ENCODE results near the gene ADCY2. TPM values are rescaled to one million over a fixed set of nuclear protein-coding genes. Genes with fewer than 3 reads are reported as not detected.

The ADCY2 gene
- polyA plus RNA-seq, 4 donors, result 0.87 to 3.7 (median 2.2) TPM

- WGBS, 3 donors, result 63 to 84% (median 73%) methylated on average over 8 of the region's 8 CpGs
- Histone ChIP-seq H3K9me3 (ENCODE audit: control insufficient read depth in 2 of 2, insufficient read depth in 1 of 2, low read depth in 1 of 2, low read length in 1 of 2) (peaks cover 0 to 2% of the 10 kb centered on the region in 2 donors), H3K27me3 (ENCODE audit: control insufficient read depth in 3 of 3, insufficient read depth in 3 of 3, low read length in 3 of 3) (no peaks in the 10 kb centered on the region), H3K27ac (ENCODE audit: low read depth in 1 of 3, low read length in 2 of 3) (no peak overlapping the region), H3K36me3 (ENCODE audit: control insufficient read depth in 3 of 3, insufficient read depth in 2 of 3, low read depth in 1 of 3, low read length in 3 of 3) (no peaks in the 10 kb centered on the region), H3K4me3 (ENCODE audit: low read depth in 1 of 3, low read length in 3 of 3) (no peak overlapping the region), H3K4me1 (ENCODE audit: control insufficient read depth in 3 of 3, insufficient read depth in 2 of 3, low read depth in 1 of 3, low read length in 2 of 3) (no peaks in the 10 kb centered on the region)
- DNase-seq, result no peak
- FAIRE-seq, result no peak
These were observed 40.6 kb downstream of the ADCY2 start for GRCh38 chr5:7436521-7436920.

DNA sequence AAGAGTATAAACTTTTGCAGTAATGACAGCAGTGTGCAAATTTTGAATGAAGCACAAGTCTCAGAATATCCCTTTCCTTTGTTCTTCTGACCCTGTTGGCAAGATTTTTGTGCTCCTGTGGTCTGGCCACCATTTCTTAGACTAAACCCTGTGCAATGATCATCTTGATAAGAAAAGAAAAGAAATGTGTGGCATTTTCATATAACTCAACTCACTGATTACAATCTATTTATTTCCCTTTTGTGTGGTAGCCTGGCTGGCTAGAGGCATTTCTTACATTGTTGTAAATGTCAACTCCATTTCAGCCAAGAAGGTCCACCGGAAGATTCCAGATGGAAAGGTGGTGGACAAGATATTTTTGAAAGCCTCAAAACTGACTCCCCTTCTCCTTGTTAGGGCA is 41.9 kb downstream of the ADCY2 start:
- WGBS, 3 donors, result 89 to 95% (median 91%) methylated on average over 1 of the region's 1 CpG
- Histone ChIP-seq H3K9me3 (ENCODE audit: control insufficient read depth in 2 of 2, insufficient read depth in 1 of 2, low read depth in 1 of 2, low read length in 1 of 2) (peaks cover 0 to 2% of the 10 kb centered on the region in 2 donors), H3K4me1 (ENCODE audit: control insufficient read depth in 3 of 3, insufficient read depth in 2 of 3, low read depth in 1 of 3, low read length in 2 of 3) (no peaks in the 10 kb centered on the region), H3K27ac (ENCODE audit: low read depth in 1 of 3, low read length in 2 of 3) (no peak overlapping the region), H3K27me3 (ENCODE audit: control insufficient read depth in 3 of 3, insufficient read depth in 3 of 3, low read length in 3 of 3) (no peaks in the 10 kb centered on the region), H3K4me3 (ENCODE audit: low read depth in 1 of 3, low read length in 3 of 3) (no peak overlapping the region), H3K36me3 (ENCODE audit: control insufficient read depth in 3 of 3, insufficient read depth in 2 of 3, low read depth in 1 of 3, low read length in 3 of 3) (no peaks in the 10 kb centered on the region)
- DNase-seq, result no peak
- no peak for FAIRE-seq

DNA sequence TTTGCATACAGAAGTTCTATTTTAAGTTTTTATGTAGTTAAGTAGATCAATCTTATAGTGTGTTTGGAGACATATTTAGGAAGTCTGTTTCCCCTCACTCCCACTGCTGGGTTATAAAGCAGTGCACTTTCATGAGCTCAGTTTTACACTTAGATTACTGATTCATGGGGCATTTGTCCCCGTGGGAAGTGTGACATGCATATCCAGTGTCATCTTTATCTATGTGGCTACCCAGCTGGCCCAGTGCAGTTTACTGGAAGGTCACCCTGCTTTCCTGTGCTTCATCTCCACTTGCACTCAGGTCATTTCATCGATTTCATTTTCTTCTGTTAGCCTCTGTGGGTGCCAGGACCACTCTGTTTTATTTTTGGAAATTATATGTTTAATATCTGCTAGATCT is 49.1 kb downstream of the ADCY2 start:
- 22 to 50% (median 38%) methylated on average over 2 of the region's 2 CpGs for WGBS, 3 donors
- Histone ChIP-seq H3K4me1 (ENCODE audit: control insufficient read depth in 3 of 3, insufficient read depth in 2 of 3, low read depth in 1 of 3, low read length in 2 of 3) (no peaks in the 10 kb centered on the region), H3K27ac (ENCODE audit: low read depth in 1 of 3, low read length in 2 of 3) (no peak overlapping the region), H3K4me3 (ENCODE audit: low read depth in 1 of 3, low read length in 3 of 3) (no peak overlapping the region), H3K27me3 (ENCODE audit: control insufficient read depth in 3 of 3, insufficient read depth in 3 of 3, low read length in 3 of 3) (no peaks in the 10 kb centered on the region), H3K9me3 (ENCODE audit: control insufficient read depth in 2 of 2, insufficient read depth in 1 of 2, low read depth in 1 of 2, low read length in 1 of 2) (no peaks in the 10 kb centered on the region), H3K36me3 (ENCODE audit: control insufficient read depth in 3 of 3, insufficient read depth in 2 of 3, low read depth in 1 of 3, low read length in 3 of 3) (no peaks in the 10 kb centered on the region)
- FAIRE-seq (no peak), DNase-seq (no peak)

- DNase-seq, result no peak
- Histone ChIP-seq H3K27me3 (ENCODE audit: control insufficient read depth in 3 of 3, insufficient read depth in 3 of 3, low read length in 3 of 3) (no peaks in the 10 kb centered on the region), H3K4me1 (ENCODE audit: control insufficient read depth in 3 of 3, insufficient read depth in 2 of 3, low read depth in 1 of 3, low read length in 2 of 3) (no peaks in the 10 kb centered on the region), H3K9me3 (ENCODE audit: control insufficient read depth in 2 of 2, insufficient read depth in 1 of 2, low read depth in 1 of 2, low read length in 1 of 2) (no peaks in the 10 kb centered on the region), H3K27ac (ENCODE audit: low read depth in 1 of 3, low read length in 2 of 3) (no peak overlapping the region), H3K4me3 (ENCODE audit: low read depth in 1 of 3, low read length in 3 of 3) (no peak overlapping the region), H3K36me3 (ENCODE audit: control insufficient read depth in 3 of 3, insufficient read depth in 2 of 3, low read depth in 1 of 3, low read length in 3 of 3) (no peaks in the 10 kb centered on the region)
- WGBS, 3 donors, result 71 to 78% (median 72%) methylated on average over 2 of the region's 2 CpGs
- no peak for FAIRE-seq
These were observed 49.9 kb downstream of the ADCY2 start for GRCh38 chr5:7445831-7446230.

- 88 to 93% (median 92%) methylated on average over 8 of the region's 8 CpGs for WGBS, 3 donors
- Histone ChIP-seq H3K4me3 (ENCODE audit: low read depth in 1 of 3, low read length in 3 of 3) (no peak overlapping the region), H3K36me3 (ENCODE audit: control insufficient read depth in 3 of 3, insufficient read depth in 2 of 3, low read depth in 1 of 3, low read length in 3 of 3) (no peaks in the 10 kb centered on the region), H3K27ac (ENCODE audit: low read depth in 1 of 3, low read length in 2 of 3) (no peak overlapping the region), H3K9me3 (ENCODE audit: control insufficient read depth in 2 of 2, insufficient read depth in 1 of 2, low read depth in 1 of 2, low read length in 1 of 2) (no peaks in the 10 kb centered on the region), H3K4me1 (ENCODE audit: control insufficient read depth in 3 of 3, insufficient read depth in 2 of 3, low read depth in 1 of 3, low read length in 2 of 3) (no peaks in the 10 kb centered on the region), H3K27me3 (ENCODE audit: control insufficient read depth in 3 of 3, insufficient read depth in 3 of 3, low read length in 3 of 3) (no peaks in the 10 kb centered on the region)
- FAIRE-seq (no peak), DNase-seq (no peak)
These were observed 51.0 kb downstream of the ADCY2 start for GRCh38 chr5:7446913-7447312.

DNA sequence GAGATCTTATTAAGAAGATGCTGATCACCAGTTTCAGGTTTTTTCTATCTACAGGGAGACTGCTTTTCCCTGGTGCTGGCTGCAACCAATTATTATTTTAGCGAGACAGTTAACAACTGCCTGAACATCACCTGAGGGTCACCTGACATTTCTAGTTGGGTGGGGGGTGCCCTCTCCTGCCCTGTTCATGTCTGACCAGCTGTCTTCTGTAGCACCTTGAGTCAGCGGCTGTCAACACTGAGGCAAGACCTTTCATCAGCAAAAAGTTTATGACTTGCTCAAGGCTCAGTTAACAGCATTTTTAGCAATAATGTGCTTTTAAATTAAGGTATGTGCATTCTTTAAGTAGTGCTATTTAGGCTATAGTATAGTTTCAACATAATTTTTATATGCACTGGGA is 58.0 kb downstream of the ADCY2 start:
- H3K27ac ChIP-seq (ENCODE audit: low read depth in 1 of 3, low read length in 2 of 3), result no peak overlapping the region
- no peaks in the 10 kb centered on the region for H3K9me3 ChIP-seq (ENCODE audit: control insufficient read depth in 2 of 2, insufficient read depth in 1 of 2, low read depth in 1 of 2, low read length in 1 of 2)
- no peaks in the 10 kb centered on the region for H3K27me3 ChIP-seq (ENCODE audit: control insufficient read depth in 3 of 3, insufficient read depth in 3 of 3, low read length in 3 of 3)
- no peaks in the 10 kb centered on the region for H3K36me3 ChIP-seq (ENCODE audit: control insufficient read depth in 3 of 3, insufficient read depth in 2 of 3, low read depth in 1 of 3, low read length in 3 of 3)
- no peak overlapping the region for H3K4me3 ChIP-seq (ENCODE audit: low read depth in 1 of 3, low read length in 3 of 3)
- H3K4me1 ChIP-seq (ENCODE audit: control insufficient read depth in 3 of 3, insufficient read depth in 2 of 3, low read depth in 1 of 3, low read length in 2 of 3), result no peaks in the 10 kb centered on the region
- DNase-seq (no peak), FAIRE-seq (no peak)
- 86 to 93% (median 90%) methylated on average over 2 of the region's 2 CpGs for WGBS, 3 donors

- 92 to 95% (median 94%) methylated on average over 2 of the region's 2 CpGs for WGBS, 3 donors
- Histone ChIP-seq H3K27me3 (ENCODE audit: control insufficient read depth in 3 of 3, insufficient read depth in 3 of 3, low read length in 3 of 3) (no peaks in the 10 kb centered on the region), H3K4me1 (ENCODE audit: control insufficient read depth in 3 of 3, insufficient read depth in 2 of 3, low read depth in 1 of 3, low read length in 2 of 3) (no peaks in the 10 kb centered on the region), H3K36me3 (ENCODE audit: control insufficient read depth in 3 of 3, insufficient read depth in 2 of 3, low read depth in 1 of 3, low read length in 3 of 3) (no peaks in the 10 kb centered on the region), H3K9me3 (ENCODE audit: control insufficient read depth in 2 of 2, insufficient read depth in 1 of 2, low read depth in 1 of 2, low read length in 1 of 2) (no peaks in the 10 kb centered on the region), H3K4me3 (ENCODE audit: low read depth in 1 of 3, low read length in 3 of 3) (no peak overlapping the region), H3K27ac (ENCODE audit: low read depth in 1 of 3, low read length in 2 of 3) (no peak overlapping the region)
- FAIRE-seq, result no peak
- no peak for DNase-seq
These were observed 60.3 kb downstream of the ADCY2 start for GRCh38 chr5:7456206-7456605.

DNA sequence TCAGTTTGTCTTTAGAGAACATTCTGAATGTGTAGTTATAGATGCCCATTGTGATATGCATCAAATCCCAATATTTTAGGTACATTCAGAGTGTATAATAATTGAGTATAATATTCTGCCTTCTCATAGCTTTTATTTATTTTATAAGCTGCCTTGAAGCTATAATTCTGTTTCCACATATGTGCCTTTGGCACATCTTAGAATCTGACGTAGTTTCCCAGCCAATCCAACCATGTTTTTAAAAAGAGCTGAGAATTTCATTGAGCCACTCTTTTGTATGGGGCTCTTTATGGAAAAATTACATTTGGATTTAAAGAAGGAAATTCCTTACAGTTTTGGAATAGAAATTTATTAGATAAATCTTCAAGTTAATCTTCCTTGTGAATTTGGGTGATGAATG is 65.4 kb downstream of the ADCY2 start:
- H3K27ac ChIP-seq (ENCODE audit: low read depth in 1 of 3, low read length in 2 of 3), result no peak overlapping the region
- WGBS, 3 donors, result 82 to 87% (median 82%) methylated on average over 1 of the region's 1 CpG
- no peaks in the 10 kb centered on the region for H3K4me1 ChIP-seq (ENCODE audit: control insufficient read depth in 3 of 3, insufficient read depth in 2 of 3, low read depth in 1 of 3, low read length in 2 of 3)
- H3K27me3 ChIP-seq (ENCODE audit: control insufficient read depth in 3 of 3, insufficient read depth in 3 of 3, low read length in 3 of 3), result no peaks in the 10 kb centered on the region
- FAIRE-seq (no peak), DNase-seq (no peak)
- H3K4me3 ChIP-seq (ENCODE audit: low read depth in 1 of 3, low read length in 3 of 3), result no peak overlapping the region
- H3K9me3 ChIP-seq (ENCODE audit: control insufficient read depth in 2 of 2, insufficient read depth in 1 of 2, low read depth in 1 of 2, low read length in 1 of 2), result no peaks in the 10 kb centered on the region
- H3K36me3 ChIP-seq (ENCODE audit: control insufficient read depth in 3 of 3, insufficient read depth in 2 of 3, low read depth in 1 of 3, low read length in 3 of 3), result no peaks in the 10 kb centered on the region

GRCh38 chr5:7462758-7463157 is 66.8 kb downstream of the ADCY2 start:
- Histone ChIP-seq H3K36me3 (ENCODE audit: control insufficient read depth in 3 of 3, insufficient read depth in 2 of 3, low read depth in 1 of 3, low read length in 3 of 3) (no peaks in the 10 kb centered on the region), H3K4me3 (ENCODE audit: low read depth in 1 of 3, low read length in 3 of 3) (no peak overlapping the region), H3K9me3 (ENCODE audit: control insufficient read depth in 2 of 2, insufficient read depth in 1 of 2, low read depth in 1 of 2, low read length in 1 of 2) (no peaks in the 10 kb centered on the region), H3K27me3 (ENCODE audit: control insufficient read depth in 3 of 3, insufficient read depth in 3 of 3, low read length in 3 of 3) (no peaks in the 10 kb centered on the region), H3K4me1 (ENCODE audit: control insufficient read depth in 3 of 3, insufficient read depth in 2 of 3, low read depth in 1 of 3, low read length in 2 of 3) (no peaks in the 10 kb centered on the region), H3K27ac (ENCODE audit: low read depth in 1 of 3, low read length in 2 of 3) (no peak overlapping the region)
- DNase-seq (no peak), FAIRE-seq (no peak)
- WGBS, 3 donors, result 80 to 93% (median 81%) methylated on average over 1 of the region's 1 CpG
